ENCODE data around the gene NINJ2.

- TF ChIP-seq CTCF (conservative IDR thresholded peaks at IDR 0.05; ENCODE audit: low read length), result no peak
- no peak for TF ChIP-seq EZH2phosphoT487 (IDR thresholded peaks at IDR 0.05; ENCODE audit: borderline replicate concordance)
These were observed 29.0 kb upstream of the NINJ2 start for GRCh38 chr12:692274-692673.
